Dedifferentiated amniotic fluid mesenchymal stem cell (primary cell): ENCODE data around the gene SPATA3.

Experiments
- DNase-seq: peaks from one replicate; pipeline ENCODE4 v3.0.0-alpha.2; 2016; ENCODE audit errors: extremely low spot score

SPATA3 gene

GRCh38 chr2:230995821-230996220, at the start of gene SPATA3:
SPATA3 (plus strand) TSS chr2:230996121; CDS start chr2:230996234, 113 bp downstream.
- no peak for DNase-seq

- DNase-seq, result no peak
Measured at GRCh38 chr2:230946429-230947234, 49.3 kb upstream of the SPATA3 start.

GRCh38 chr2:230947235-230947576, 48.7 kb upstream of the SPATA3 start:
- no peak for DNase-seq

GRCh38 chr2:230947908-230948365, 48.0 kb upstream of the SPATA3 start:
- DNase-seq, result no peak

- DNase-seq, result no peak
Measured at GRCh38 chr2:230949966-230950873, 45.7 kb upstream of the SPATA3 start.

GRCh38 chr2:230950874-230951339, 45.0 kb upstream of the SPATA3 start:
- DNase-seq, result no peak

- DNase-seq, result no peak
Measured at GRCh38 chr2:230951396-230951795, 44.5 kb upstream of the SPATA3 start.

- no peak for DNase-seq
Measured at GRCh38 chr2:230952226-230952956, 43.5 kb upstream of the SPATA3 start.

GRCh38 chr2:230953845-230954244, 42.1 kb upstream of the SPATA3 start:
- no peak for DNase-seq

- no peak for DNase-seq
Measured at GRCh38 chr2:230954746-230955145, 41.2 kb upstream of the SPATA3 start.

- no peak for DNase-seq
Measured at GRCh38 chr2:230955163-230955737, 40.7 kb upstream of the SPATA3 start.

GRCh38 chr2:230956827-230957755, 38.8 kb upstream of the SPATA3 start:
- peak; percentile 15 for DNase-seq

GRCh38 chr2:230957756-230958391, 38.0 kb upstream of the SPATA3 start:
- no peak for DNase-seq

GRCh38 chr2:230958820-230959756, 36.8 kb upstream of the SPATA3 start:
- DNase-seq, result no peak

GRCh38 chr2:230960026-230960425, 35.9 kb upstream of the SPATA3 start:
- DNase-seq, result no peak

GRCh38 chr2:230961091-230961491, 34.8 kb upstream of the SPATA3 start:
- DNase-seq, result no peak

GRCh38 chr2:230964136-230964730, 31.7 kb upstream of the SPATA3 start:
- no peak for DNase-seq

- DNase-seq, result no peak
Measured at GRCh38 chr2:230967113-230967512, 28.8 kb upstream of the SPATA3 start.
